Measurements from ENCODE around the gene TECTA.

The TECTA gene
- total RNA-seq = 0.35 to 1.0 (median 0.58) reads per million in 3 donors

- Histone ChIP-seq H3K9me3 (ENCODE audit: control insufficient read depth, low read length) (no peaks in the 10 kb centered on the region), H3K27ac (ENCODE audit: insufficient read depth, low read length, poor library complexity, severe bottlenecking) (no peak within 1 kb of the TSS), H3K36me3 (ENCODE audit: control insufficient read depth, insufficient read depth, low read length) (no peaks in the 10 kb centered on the region), H3K27me3 (replicated peaks; ENCODE audit: control insufficient read depth, insufficient read depth, low read length, poor library complexity, severe bottlenecking) (no peaks in the 10 kb centered on the region), H3K4me3 (ENCODE audit: insufficient read depth, low read depth, low read length, poor library complexity, severe bottlenecking) (no peak within 1 kb of the TSS), H3K4me1 (ENCODE audit: control insufficient read depth, insufficient read depth, low read length, poor library complexity, severe bottlenecking) (no peaks in the 10 kb centered on the region)
- no peak for DNase-seq
Measured at GRCh38 chr11:121100943-121101342, at the start of gene TECTA. TSS of gene TECTA (plus strand) at chr11:121101243. CDS start at chr11:121102666, 1,423 bp downstream.

GRCh38 chr11:121053244-121053643 is 47.8 kb upstream of the TECTA start:
- no peak overlapping the region for H3K4me3 ChIP-seq (ENCODE audit: insufficient read depth, low read depth, low read length, poor library complexity, severe bottlenecking)
- no peaks in the 10 kb centered on the region for H3K9me3 ChIP-seq (ENCODE audit: control insufficient read depth, low read length)
- H3K4me1 ChIP-seq (ENCODE audit: control insufficient read depth, insufficient read depth, low read length, poor library complexity, severe bottlenecking) = no peaks in the 10 kb centered on the region
- H3K27me3 ChIP-seq (replicated peaks; ENCODE audit: control insufficient read depth, insufficient read depth, low read length, poor library complexity, severe bottlenecking) = no peaks in the 10 kb centered on the region
- H3K36me3 ChIP-seq (ENCODE audit: control insufficient read depth, insufficient read depth, low read length) = peaks cover 23% of the 10 kb centered on the region
- no peak for DNase-seq
- no peak overlapping the region for H3K27ac ChIP-seq (ENCODE audit: insufficient read depth, low read length, poor library complexity, severe bottlenecking)

GRCh38 chr11:121054266-121054665 is 46.8 kb upstream of the TECTA start:
- H3K27me3 ChIP-seq (replicated peaks; ENCODE audit: control insufficient read depth, insufficient read depth, low read length, poor library complexity, severe bottlenecking) = no peaks in the 10 kb centered on the region
- no peak for DNase-seq
- no peak overlapping the region for H3K27ac ChIP-seq (ENCODE audit: insufficient read depth, low read length, poor library complexity, severe bottlenecking)
- no peak overlapping the region for H3K4me3 ChIP-seq (ENCODE audit: insufficient read depth, low read depth, low read length, poor library complexity, severe bottlenecking)
- no peaks in the 10 kb centered on the region for H3K4me1 ChIP-seq (ENCODE audit: control insufficient read depth, insufficient read depth, low read length, poor library complexity, severe bottlenecking)
- no peaks in the 10 kb centered on the region for H3K9me3 ChIP-seq (ENCODE audit: control insufficient read depth, low read length)
- peaks cover 14% of the 10 kb centered on the region for H3K36me3 ChIP-seq (ENCODE audit: control insufficient read depth, insufficient read depth, low read length)

- no peak overlapping the region for H3K4me3 ChIP-seq (ENCODE audit: insufficient read depth, low read depth, low read length, poor library complexity, severe bottlenecking)
- H3K27me3 ChIP-seq (replicated peaks; ENCODE audit: control insufficient read depth, insufficient read depth, low read length, poor library complexity, severe bottlenecking) = no peaks in the 10 kb centered on the region
- H3K27ac ChIP-seq (ENCODE audit: insufficient read depth, low read length, poor library complexity, severe bottlenecking) = no peak overlapping the region
- H3K9me3 ChIP-seq (ENCODE audit: control insufficient read depth, low read length) = no peaks in the 10 kb centered on the region
- peaks cover 14% of the 10 kb centered on the region for H3K36me3 ChIP-seq (ENCODE audit: control insufficient read depth, insufficient read depth, low read length)
- H3K4me1 ChIP-seq (ENCODE audit: control insufficient read depth, insufficient read depth, low read length, poor library complexity, severe bottlenecking) = no peaks in the 10 kb centered on the region
- no peak for DNase-seq
Measured at GRCh38 chr11:121055076-121055475, 46.0 kb upstream of the TECTA start.

GRCh38 chr11:121057922-121058321 is 43.1 kb upstream of the TECTA start:
- Histone ChIP-seq H3K27me3 (replicated peaks; ENCODE audit: control insufficient read depth, insufficient read depth, low read length, poor library complexity, severe bottlenecking) (no peaks in the 10 kb centered on the region), H3K27ac (ENCODE audit: insufficient read depth, low read length, poor library complexity, severe bottlenecking) (no peak overlapping the region), H3K9me3 (ENCODE audit: control insufficient read depth, low read length) (no peaks in the 10 kb centered on the region), H3K4me3 (ENCODE audit: insufficient read depth, low read depth, low read length, poor library complexity, severe bottlenecking) (no peak overlapping the region), H3K36me3 (ENCODE audit: control insufficient read depth, insufficient read depth, low read length) (peaks cover 14% of the 10 kb centered on the region), H3K4me1 (ENCODE audit: control insufficient read depth, insufficient read depth, low read length, poor library complexity, severe bottlenecking) (no peaks in the 10 kb centered on the region)
- DNase-seq = no peak

GRCh38 chr11:121058941-121059340 is 42.1 kb upstream of the TECTA start:
- no peak for DNase-seq
- H3K27me3 ChIP-seq (replicated peaks; ENCODE audit: control insufficient read depth, insufficient read depth, low read length, poor library complexity, severe bottlenecking) = no peaks in the 10 kb centered on the region
- H3K9me3 ChIP-seq (ENCODE audit: control insufficient read depth, low read length) = no peaks in the 10 kb centered on the region
- H3K36me3 ChIP-seq (ENCODE audit: control insufficient read depth, insufficient read depth, low read length) = peaks cover 7% of the 10 kb centered on the region
- no peak overlapping the region for H3K27ac ChIP-seq (ENCODE audit: insufficient read depth, low read length, poor library complexity, severe bottlenecking)
- H3K4me1 ChIP-seq (ENCODE audit: control insufficient read depth, insufficient read depth, low read length, poor library complexity, severe bottlenecking) = no peaks in the 10 kb centered on the region
- no peak overlapping the region for H3K4me3 ChIP-seq (ENCODE audit: insufficient read depth, low read depth, low read length, poor library complexity, severe bottlenecking)

- no peak overlapping the region for H3K27ac ChIP-seq (ENCODE audit: insufficient read depth, low read length, poor library complexity, severe bottlenecking)
- no peak overlapping the region for H3K4me3 ChIP-seq (ENCODE audit: insufficient read depth, low read depth, low read length, poor library complexity, severe bottlenecking)
- DNase-seq = no peak
- H3K9me3 ChIP-seq (ENCODE audit: control insufficient read depth, low read length) = no peaks in the 10 kb centered on the region
- peaks cover 7% of the 10 kb centered on the region for H3K36me3 ChIP-seq (ENCODE audit: control insufficient read depth, insufficient read depth, low read length)
- no peaks in the 10 kb centered on the region for H3K27me3 ChIP-seq (replicated peaks; ENCODE audit: control insufficient read depth, insufficient read depth, low read length, poor library complexity, severe bottlenecking)
- no peaks in the 10 kb centered on the region for H3K4me1 ChIP-seq (ENCODE audit: control insufficient read depth, insufficient read depth, low read length, poor library complexity, severe bottlenecking)
Measured at GRCh38 chr11:121059605-121060004, 41.4 kb upstream of the TECTA start.

GRCh38 chr11:121063728-121064127 is 37.3 kb upstream of the TECTA start:
- Histone ChIP-seq H3K27me3 (replicated peaks; ENCODE audit: control insufficient read depth, insufficient read depth, low read length, poor library complexity, severe bottlenecking) (no peaks in the 10 kb centered on the region), H3K27ac (ENCODE audit: insufficient read depth, low read length, poor library complexity, severe bottlenecking) (no peak overlapping the region), H3K4me1 (ENCODE audit: control insufficient read depth, insufficient read depth, low read length, poor library complexity, severe bottlenecking) (no peaks in the 10 kb centered on the region), H3K9me3 (ENCODE audit: control insufficient read depth, low read length) (no peaks in the 10 kb centered on the region), H3K4me3 (ENCODE audit: insufficient read depth, low read depth, low read length, poor library complexity, severe bottlenecking) (no peak overlapping the region), H3K36me3 (ENCODE audit: control insufficient read depth, insufficient read depth, low read length) (peaks cover 7% of the 10 kb centered on the region)
- no peak for DNase-seq

- DNase-seq = no peak
- peaks cover 7% of the 10 kb centered on the region for H3K36me3 ChIP-seq (ENCODE audit: control insufficient read depth, insufficient read depth, low read length)
- H3K4me1 ChIP-seq (ENCODE audit: control insufficient read depth, insufficient read depth, low read length, poor library complexity, severe bottlenecking) = no peaks in the 10 kb centered on the region
- H3K9me3 ChIP-seq (ENCODE audit: control insufficient read depth, low read length) = no peaks in the 10 kb centered on the region
- H3K4me3 ChIP-seq (ENCODE audit: insufficient read depth, low read depth, low read length, poor library complexity, severe bottlenecking) = no peak overlapping the region
- H3K27me3 ChIP-seq (replicated peaks; ENCODE audit: control insufficient read depth, insufficient read depth, low read length, poor library complexity, severe bottlenecking) = no peaks in the 10 kb centered on the region
- H3K27ac ChIP-seq (ENCODE audit: insufficient read depth, low read length, poor library complexity, severe bottlenecking) = no peak overlapping the region
Measured at GRCh38 chr11:121066623-121067022, 34.4 kb upstream of the TECTA start.

- Histone ChIP-seq H3K9me3 (ENCODE audit: control insufficient read depth, low read length) (no peaks in the 10 kb centered on the region), H3K27me3 (replicated peaks; ENCODE audit: control insufficient read depth, insufficient read depth, low read length, poor library complexity, severe bottlenecking) (no peaks in the 10 kb centered on the region), H3K36me3 (ENCODE audit: control insufficient read depth, insufficient read depth, low read length) (peaks cover 7% of the 10 kb centered on the region)
Measured at GRCh38 chr11:121067026-121067425, 34.0 kb upstream of the TECTA start.

GRCh38 chr11:121067453-121067852 is 33.6 kb upstream of the TECTA start:
- no peaks in the 10 kb centered on the region for H3K27me3 ChIP-seq (replicated peaks; ENCODE audit: control insufficient read depth, insufficient read depth, low read length, poor library complexity, severe bottlenecking)
- no peak overlapping the region for H3K4me3 ChIP-seq (ENCODE audit: insufficient read depth, low read depth, low read length, poor library complexity, severe bottlenecking)
- peaks cover 7% of the 10 kb centered on the region for H3K36me3 ChIP-seq (ENCODE audit: control insufficient read depth, insufficient read depth, low read length)
- no peaks in the 10 kb centered on the region for H3K4me1 ChIP-seq (ENCODE audit: control insufficient read depth, insufficient read depth, low read length, poor library complexity, severe bottlenecking)
- DNase-seq = no peak
- H3K9me3 ChIP-seq (ENCODE audit: control insufficient read depth, low read length) = no peaks in the 10 kb centered on the region
- no peak overlapping the region for H3K27ac ChIP-seq (ENCODE audit: insufficient read depth, low read length, poor library complexity, severe bottlenecking)

More at GRCh38 chr11:121067026-121067425, 34.0 kb upstream of the TECTA start:
- Histone ChIP-seq H3K27ac (ENCODE audit: insufficient read depth, low read length, poor library complexity, severe bottlenecking) (no peak overlapping the region), H3K4me1 (ENCODE audit: control insufficient read depth, insufficient read depth, low read length, poor library complexity, severe bottlenecking) (no peaks in the 10 kb centered on the region), H3K4me3 (ENCODE audit: insufficient read depth, low read depth, low read length, poor library complexity, severe bottlenecking) (no peak overlapping the region)
- DNase-seq = no peak

Measured in effector memory CD4-positive, alpha-beta T cell (primary cell).